AG04449 (cell line): ENCODE data around the gene MXD4.

Source experiments
- CTCF ChIA-PET: fragments of 350-600 bp; formaldehyde crosslinking; extraction: SDS; loops from one replicate; lab custom pipeline; 2021; ENCODE audit warnings: antibody characterized with exemption; lab: Yijun Ruan, JAX
- POLR2A ChIA-PET: fragments of 400-600, 350-600 bp; formaldehyde crosslinking; extraction: SDS; loops from one replicate; lab custom pipeline; 2020; ENCODE audit warnings: antibody characterized with exemption, inconsistent platforms; lab: Yijun Ruan, JAX
- DNase-seq: peaks from one replicate; pipeline ENCODE4 v3.0.0-alpha.2; 2010; ENCODE audit warnings: low read depth, low spot score
- H3K4me3 ChIP-seq: 2 replicates; pipeline ENCODE4 v1.5.1; 2011; ENCODE audit warnings: low read depth, mild to moderate bottlenecking, control low read depth, low read length
- CTCF ChIP-seq: IDR thresholded peaks from one replicate; pipeline ENCODE4 v1.5.1; 2011; ENCODE audit warnings: mild to moderate bottlenecking, moderate library complexity, low read length, control low read depth, inconsistent platforms; ENCODE audit not compliant: insufficient read depth; ENCODE audit errors: missing control alignments

MXD4 gene

GRCh38 chr4:2262145-2262943 lies 435 bp upstream of the MXD4 start:
- CTCF ChIA-PET: interaction anchor here (0.9 to 1.5 kb wide), 2 partner anchors 151 to 178 kb away, joined by 3 to 9 read pairs; no protein-coding TSS in a partner anchor
- DNase-seq: peak; percentile 96
- POLR2A ChIA-PET: interaction anchor here (0.7 to 1.3 kb wide), 12 partner anchors 9 to 207 kb away, joined by 3 to 12 read pairs (median 4); partner anchors contain the start of genes HAUS3, POLN and RNF4
- no peak for TF ChIP-seq CTCF
- H3K4me3 ChIP-seq: peak overlapping the region; percentile 64

GRCh38 chr4:2261110-2261852 lies 628 bp downstream of the MXD4 start:
- no peak for DNase-seq
- ChIA-PET CTCF (interaction anchor here (1.2 kb wide), 1 partner anchor 181 kb away, joined by 3 read pairs; no protein-coding TSS in a partner anchor), POLR2A (interaction anchor here (0.8 to 1.3 kb wide), 6 partner anchors 10 to 196 kb away, joined by 3 to 12 read pairs (median 4); partner anchors contain the start of genes HAUS3 and POLN)
- no peak for TF ChIP-seq CTCF
- peak overlapping the region; percentile 81 for H3K4me3 ChIP-seq

- H3K4me3 ChIP-seq: peak overlapping the region; percentile 81
- ChIA-PET CTCF (interaction anchor here (0.6 to 1.5 kb wide), 4 partner anchors 11 to 181 kb away, joined by 3 read pairs; no protein-coding TSS in a partner anchor), POLR2A (interaction anchor here (1.2 kb wide), 1 partner anchor 18 kb away, joined by 3 read pairs; no protein-coding TSS in a partner anchor)
- no peak for TF ChIP-seq CTCF
- no peak for DNase-seq
Observed at GRCh38 chr4:2260344-2261109, 1.4 kb downstream of the MXD4 start.

DNA sequence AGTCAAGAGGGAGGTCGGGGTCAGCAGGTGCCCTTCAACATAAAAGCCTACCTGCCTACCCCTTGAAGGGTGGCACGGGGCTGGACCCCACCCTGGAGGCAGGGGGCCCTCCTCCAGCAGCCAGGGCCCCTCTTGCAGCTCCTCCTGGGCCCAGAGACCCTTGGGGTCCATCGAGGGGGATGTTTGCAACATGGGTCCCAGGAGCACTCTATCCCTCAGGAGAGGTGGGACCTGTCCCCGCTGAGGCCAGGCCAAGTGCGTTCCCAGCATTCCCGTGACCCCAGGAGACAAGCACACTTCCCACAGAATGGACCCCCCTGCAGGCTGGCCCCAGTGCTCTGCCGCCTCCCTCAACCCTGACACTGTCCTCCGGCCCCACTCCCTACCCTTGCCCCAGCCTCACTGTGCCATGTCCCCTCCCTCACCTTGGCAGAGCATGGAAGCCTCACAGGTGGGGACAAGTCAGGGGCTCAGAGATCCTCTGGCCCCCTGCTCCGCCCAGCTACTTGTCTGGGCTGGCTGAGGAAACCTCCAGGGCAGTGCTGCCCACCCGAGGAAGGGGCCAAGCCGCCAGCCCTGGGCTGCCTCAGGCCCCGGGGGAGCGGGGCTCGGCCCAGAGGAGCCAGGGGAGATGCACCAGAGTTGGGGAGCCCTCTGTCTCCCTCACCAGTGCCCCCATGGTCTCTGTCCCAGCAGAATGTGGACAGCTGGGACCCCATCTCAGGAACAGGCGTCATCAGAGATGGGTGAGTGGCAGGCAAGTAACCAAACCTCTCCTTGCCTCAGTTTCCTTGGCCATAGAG lies 2.2 kb downstream of the MXD4 start:
- peak overlapping the region; percentile 81 for H3K4me3 ChIP-seq
- ChIA-PET POLR2A (interaction anchor here (1.2 kb wide), 1 partner anchor 17 kb away, joined by 3 read pairs; no protein-coding TSS in a partner anchor), CTCF (interaction anchor here (0.6 to 1.5 kb wide), 5 partner anchors 10 to 182 kb away, joined by 3 read pairs; no protein-coding TSS in a partner anchor)
- no peak for TF ChIP-seq CTCF
- no peak for DNase-seq

GRCh38 chr4:2259036-2259540 lies 2.8 kb downstream of the MXD4 start:
- no peak for TF ChIP-seq CTCF
- no peak overlapping the region for H3K4me3 ChIP-seq
- POLR2A ChIA-PET: no interaction called here
- no peak for DNase-seq
- CTCF ChIA-PET: interaction anchor here (1.3 kb wide), 1 partner anchor 39 kb away, joined by 3 read pairs; no protein-coding TSS in a partner anchor
